ENCODE measurements around the gene LMX1B. TPM values are rescaled to one million over a fixed set of nuclear protein-coding genes. Genes with fewer than 3 reads are reported as not detected.
"Not testable (repeated sequence)": the region's sequence is repeated elsewhere in the genome, so short reads cannot be mapped to it uniquely, and the experiment has no call there.

Gene LMX1B
- total RNA-seq, 1 experiment from 2014 or later = not detected

DNA sequence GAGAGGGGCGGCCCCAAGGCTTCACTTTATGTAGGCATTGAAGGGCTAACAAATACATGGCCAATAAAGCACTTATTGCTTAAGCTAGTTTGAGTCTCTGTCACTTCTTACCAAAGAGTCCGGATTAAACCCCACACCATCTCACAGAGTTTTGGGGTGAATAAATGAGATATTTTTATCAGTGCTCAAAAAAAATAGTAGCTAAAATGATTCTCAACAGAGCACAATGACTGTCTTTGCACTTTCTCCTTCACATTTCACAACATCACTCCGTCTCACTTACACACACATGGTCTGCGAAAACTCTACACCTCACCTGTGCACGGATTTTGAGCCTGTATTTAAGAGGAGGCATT lies 92.9 kb downstream of the LMX1B start:
- Mint-ChIP-seq H3K4me3 (ENCODE audit: low read depth, unreplicated experiment) (no peak overlapping the region), H3K27ac (ENCODE audit: unreplicated experiment) (no peak overlapping the region), H3K4me1 (ENCODE audit: low read depth, unreplicated experiment) (no peaks in the 10 kb centered on the region), H3K27me3 (ENCODE audit: unreplicated experiment) (peaks cover 66% of the 10 kb centered on the region), H3K36me3 (ENCODE audit: insufficient read depth, unreplicated experiment) (no peaks in the 10 kb centered on the region), H3K9me3 (ENCODE audit: low read depth, unreplicated experiment) (no peaks in the 10 kb centered on the region)
- CTCF ChIA-PET = interaction anchor here (0.5 to 3.1 kb wide), 5 partner anchors 10 to 251 kb away, joined by 3 to 91 read pairs (median 3); no protein-coding TSS in a partner anchor
- TF ChIP-seq, protein P1, sequence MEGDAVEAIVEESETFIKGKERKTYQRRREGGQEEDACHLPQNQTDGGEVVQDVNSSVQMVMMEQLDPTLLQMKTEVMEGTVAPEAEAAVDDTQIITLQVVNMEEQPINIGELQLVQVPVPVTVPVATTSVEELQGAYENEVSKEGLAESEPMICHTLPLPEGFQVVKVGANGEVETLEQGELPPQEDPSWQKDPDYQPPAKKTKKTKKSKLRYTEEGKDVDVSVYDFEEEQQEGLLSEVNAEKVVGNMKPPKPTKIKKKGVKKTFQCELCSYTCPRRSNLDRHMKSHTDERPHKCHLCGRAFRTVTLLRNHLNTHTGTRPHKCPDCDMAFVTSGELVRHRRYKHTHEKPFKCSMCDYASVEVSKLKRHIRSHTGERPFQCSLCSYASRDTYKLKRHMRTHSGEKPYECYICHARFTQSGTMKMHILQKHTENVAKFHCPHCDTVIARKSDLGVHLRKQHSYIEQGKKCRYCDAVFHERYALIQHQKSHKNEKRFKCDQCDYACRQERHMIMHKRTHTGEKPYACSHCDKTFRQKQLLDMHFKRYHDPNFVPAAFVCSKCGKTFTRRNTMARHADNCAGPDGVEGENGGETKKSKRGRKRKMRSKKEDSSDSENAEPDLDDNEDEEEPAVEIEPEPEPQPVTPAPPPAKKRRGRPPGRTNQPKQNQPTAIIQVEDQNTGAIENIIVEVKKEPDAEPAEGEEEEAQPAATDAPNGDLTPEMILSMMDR (IDR thresholded peaks at IDR 0.05; ENCODE audit: unreplicated experiment) = no peak
- BruUV-seq (replicated peaks) = no TSS peak
- intact Hi-C loops (cut with micrococcal nuclease; ENCODE audit: unreplicated experiment) = loop anchor here (2.0 kb wide), 1 partner anchor 74 kb away; no protein-coding TSS in a partner anchor
- no peak for DNase-seq

DNA sequence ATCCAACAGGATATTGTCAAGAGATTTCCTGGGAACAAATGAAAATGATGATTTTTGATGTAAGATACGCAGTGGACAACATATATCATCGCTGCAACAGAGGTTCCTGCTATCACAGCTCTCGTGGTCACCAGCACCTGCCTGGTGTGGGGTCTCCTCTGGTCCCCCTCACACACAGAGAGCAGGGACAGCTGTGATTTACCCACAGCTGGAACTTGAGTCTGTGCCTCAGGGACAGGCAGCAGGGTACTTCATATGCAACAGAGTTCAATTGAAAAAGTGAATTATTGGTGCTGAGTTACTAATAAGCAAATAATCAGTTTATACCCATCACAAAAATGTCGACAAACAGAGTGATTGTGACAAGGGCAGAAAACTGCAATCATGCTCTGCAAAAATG lies 93.4 kb downstream of the LMX1B start:
- DNase-seq = no peak
- CTCF ChIA-PET = interaction anchor here (0.5 to 3.1 kb wide), 3 partner anchors 9 to 251 kb away, joined by 3 to 91 read pairs (median 5); no protein-coding TSS in a partner anchor
- H3K4me1 Mint-ChIP-seq (ENCODE audit: low read depth, unreplicated experiment) = no peaks in the 10 kb centered on the region
- no peaks in the 10 kb centered on the region for H3K36me3 Mint-ChIP-seq (ENCODE audit: insufficient read depth, unreplicated experiment)
- H3K27me3 Mint-ChIP-seq (ENCODE audit: unreplicated experiment) = peaks cover 62% of the 10 kb centered on the region
- BruUV-seq (replicated peaks) = no TSS peak
- H3K9me3 Mint-ChIP-seq (ENCODE audit: low read depth, unreplicated experiment) = no peaks in the 10 kb centered on the region
- no peak overlapping the region for H3K4me3 Mint-ChIP-seq (ENCODE audit: low read depth, unreplicated experiment)
- TF ChIP-seq, protein P1 (IDR thresholded peaks at IDR 0.05; ENCODE audit: unreplicated experiment) = no peak
- intact Hi-C loops (cut with micrococcal nuclease; ENCODE audit: unreplicated experiment) = loop anchor here (2.0 kb wide), 1 partner anchor 74 kb away; no protein-coding TSS in a partner anchor
- H3K27ac Mint-ChIP-seq (ENCODE audit: unreplicated experiment) = no peak overlapping the region

DNA sequence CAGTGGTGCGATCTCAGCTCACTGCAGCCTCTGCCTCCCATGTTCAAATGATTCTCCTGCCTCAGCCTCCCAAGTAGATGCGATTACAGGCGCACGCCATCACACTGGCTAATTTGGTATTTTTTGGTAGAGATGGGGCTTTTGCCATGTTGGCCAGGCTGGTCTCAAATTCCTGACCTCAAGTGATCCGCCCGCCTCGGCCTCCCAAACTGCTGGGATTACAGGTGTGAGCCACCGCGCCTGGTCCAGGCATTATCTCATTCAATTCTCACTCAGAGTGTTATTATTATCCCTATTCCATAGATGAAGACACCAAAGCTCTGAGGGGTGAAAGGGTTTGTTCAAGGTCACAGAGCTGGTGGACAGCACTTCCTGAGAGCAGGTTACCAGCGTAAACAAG lies 94.0 kb downstream of the LMX1B start:
- CTCF ChIA-PET = interaction anchor here (3.1 kb wide), 1 partner anchor 73 kb away, joined by 91 read pairs; no protein-coding TSS in a partner anchor
- H3K9me3 Mint-ChIP-seq (ENCODE audit: low read depth, unreplicated experiment); BruUV-seq (replicated peaks): not testable (repeated sequence)

GRCh38 chr9:126708178-126708577 lies 94.5 kb downstream of the LMX1B start:
- CTCF ChIA-PET = no interaction called here
- Mint-ChIP-seq H3K4me3 (ENCODE audit: low read depth, unreplicated experiment) (no peak overlapping the region), H3K36me3 (ENCODE audit: insufficient read depth, unreplicated experiment) (no peaks in the 10 kb centered on the region), H3K27ac (ENCODE audit: unreplicated experiment) (no peak overlapping the region), H3K4me1 (ENCODE audit: low read depth, unreplicated experiment) (no peaks in the 10 kb centered on the region), H3K9me3 (ENCODE audit: low read depth, unreplicated experiment) (no peaks in the 10 kb centered on the region), H3K27me3 (ENCODE audit: unreplicated experiment) (peaks cover 51% of the 10 kb centered on the region)
- DNase-seq = no peak
- intact Hi-C loops (cut with micrococcal nuclease; ENCODE audit: unreplicated experiment) = no loop called here
- TF ChIP-seq, protein P1 (IDR thresholded peaks at IDR 0.05; ENCODE audit: unreplicated experiment) = no peak
- BruUV-seq (replicated peaks) = no TSS peak

More for the DNA sequence above, 94.0 kb downstream of the LMX1B start:
- peaks cover 56% of the 10 kb centered on the region for H3K27me3 Mint-ChIP-seq (ENCODE audit: unreplicated experiment)
- not testable (repeated sequence) for DNase-seq; H3K36me3 Mint-ChIP-seq (ENCODE audit: insufficient read depth, unreplicated experiment); H3K27ac Mint-ChIP-seq (ENCODE audit: unreplicated experiment); H3K4me1 Mint-ChIP-seq (ENCODE audit: low read depth, unreplicated experiment); H3K4me3 Mint-ChIP-seq (ENCODE audit: low read depth, unreplicated experiment)
- intact Hi-C loops (cut with micrococcal nuclease; ENCODE audit: unreplicated experiment) = loop anchor here (2.0 kb wide), 1 partner anchor 73 kb away; no protein-coding TSS in a partner anchor

DNA sequence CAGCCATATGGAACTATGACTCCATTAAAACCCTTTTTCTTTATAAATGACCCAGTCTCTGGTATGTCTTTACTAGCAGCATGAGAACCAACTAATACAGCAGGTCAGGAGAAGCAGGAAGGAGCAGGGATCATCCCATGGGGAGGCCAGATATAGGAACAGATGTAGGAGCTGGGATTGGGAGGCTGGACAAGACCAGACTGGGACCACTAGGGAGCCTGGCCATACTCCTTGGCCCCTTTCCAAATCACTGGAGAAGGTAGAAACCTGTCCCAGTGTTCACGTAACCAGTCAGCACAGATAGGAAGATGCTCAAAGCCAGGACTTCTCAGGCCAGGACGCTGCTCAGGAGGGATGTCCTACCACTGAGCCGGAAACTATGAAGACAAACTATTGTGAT lies 95.5 kb downstream of the LMX1B start:
- Mint-ChIP-seq H3K4me1 (ENCODE audit: low read depth, unreplicated experiment) (no peaks in the 10 kb centered on the region), H3K27ac (ENCODE audit: unreplicated experiment) (no peak overlapping the region), H3K27me3 (ENCODE audit: unreplicated experiment) (peaks cover 42% of the 10 kb centered on the region), H3K36me3 (ENCODE audit: insufficient read depth, unreplicated experiment) (no peaks in the 10 kb centered on the region), H3K4me3 (ENCODE audit: low read depth, unreplicated experiment) (no peak overlapping the region), H3K9me3 (ENCODE audit: low read depth, unreplicated experiment) (no peaks in the 10 kb centered on the region)
- no TSS peak for BruUV-seq (replicated peaks)
- no peak for DNase-seq
- intact Hi-C loops (cut with micrococcal nuclease; ENCODE audit: unreplicated experiment) = no loop called here
- CTCF ChIA-PET = no interaction called here
- TF ChIP-seq, protein P1 (IDR thresholded peaks at IDR 0.05; ENCODE audit: unreplicated experiment) = no peak

Data from Calu3 (cell line).